GM18505 (cell line): ENCODE data around the gene CSRP2.

Source experiments
- ATAC-seq: cut with Tn5 transposase; IDR thresholded peaks from one replicate; pipeline ENCODE4 v1.9.1; 2021; ENCODE audit not compliant: unreplicated experiment
- POLR2A ChIP-seq: IDR thresholded peaks from 4 replicates; pipeline ENCODE4 v1.6.1; 2011; ENCODE audit warnings: borderline replicate concordance; ENCODE audit not compliant: insufficient read depth, insufficient read length; ENCODE audit errors: extremely low read depth

Gene CSRP2

DNA sequence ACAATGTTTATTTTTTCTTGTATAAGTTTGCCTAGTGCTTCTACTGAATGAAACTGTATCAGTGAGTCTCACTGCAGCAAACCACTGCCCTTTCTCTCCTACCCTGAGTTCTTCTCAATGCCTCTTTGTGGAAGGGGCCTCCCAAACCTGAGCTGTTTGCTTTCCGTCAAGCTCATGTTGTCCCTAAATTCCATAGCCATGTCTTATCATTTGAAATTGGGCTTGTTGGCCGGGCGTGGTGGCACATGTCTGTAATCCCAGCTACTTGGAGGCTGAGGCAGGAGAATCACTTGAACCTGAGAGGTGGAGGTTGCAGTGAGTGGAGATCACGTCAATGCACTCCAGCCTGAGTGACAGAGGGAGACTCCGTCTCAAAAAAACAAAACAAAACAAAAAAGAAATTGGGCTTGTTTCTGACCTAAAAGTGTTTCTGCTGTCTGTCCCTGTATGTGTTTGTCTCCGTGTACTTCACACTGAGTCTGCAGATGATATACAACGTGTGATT is 1.8 kb upstream of the CSRP2 start:
- TF ChIP-seq POLR2A: no peak
- no peak for ATAC-seq

- no peak for TF ChIP-seq POLR2A
- ATAC-seq: no peak
Measured at GRCh38 chr12:76879710-76880518, 1.1 kb upstream of the CSRP2 start.

DNA sequence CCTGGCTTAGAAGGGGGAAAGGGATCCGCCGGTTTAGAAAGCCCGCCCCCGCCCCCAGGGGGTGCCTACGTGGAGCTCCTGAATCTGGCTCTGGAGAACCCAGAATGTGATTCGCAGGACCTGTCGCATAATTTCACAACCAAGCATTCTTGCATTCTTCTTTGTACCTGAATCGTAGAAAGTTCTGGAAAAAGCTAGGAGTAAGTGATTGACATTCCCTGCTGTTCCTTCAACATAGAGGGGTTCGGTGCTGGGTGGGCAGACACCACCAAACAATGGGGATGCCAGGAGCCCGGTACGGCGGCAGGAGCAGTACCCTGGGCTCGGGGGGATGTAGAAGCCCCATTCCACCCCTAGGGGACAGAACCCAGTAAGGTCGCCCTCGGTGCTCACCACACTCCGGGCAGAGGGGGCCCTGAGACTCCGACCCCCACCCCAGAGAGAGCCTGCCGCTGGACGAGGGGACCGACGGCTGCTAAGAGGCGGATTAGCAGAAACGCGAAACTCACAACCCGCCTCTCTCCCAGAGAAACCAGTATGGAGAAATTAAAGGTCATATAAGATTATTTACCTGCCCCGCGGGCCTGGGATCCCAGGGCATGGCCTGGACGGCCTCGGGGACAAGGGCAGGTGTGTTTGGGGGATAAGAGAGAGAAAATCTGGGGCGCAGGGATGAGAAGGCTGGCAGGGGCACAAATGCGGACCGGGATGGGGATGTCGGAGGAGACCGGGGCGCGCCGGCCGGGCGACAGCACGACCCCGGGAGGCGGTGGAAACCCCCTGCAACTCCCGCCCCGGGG is 520 bp downstream of the CSRP2 start:
- no peak for TF ChIP-seq POLR2A
- peak; percentile 35 for ATAC-seq

DNA sequence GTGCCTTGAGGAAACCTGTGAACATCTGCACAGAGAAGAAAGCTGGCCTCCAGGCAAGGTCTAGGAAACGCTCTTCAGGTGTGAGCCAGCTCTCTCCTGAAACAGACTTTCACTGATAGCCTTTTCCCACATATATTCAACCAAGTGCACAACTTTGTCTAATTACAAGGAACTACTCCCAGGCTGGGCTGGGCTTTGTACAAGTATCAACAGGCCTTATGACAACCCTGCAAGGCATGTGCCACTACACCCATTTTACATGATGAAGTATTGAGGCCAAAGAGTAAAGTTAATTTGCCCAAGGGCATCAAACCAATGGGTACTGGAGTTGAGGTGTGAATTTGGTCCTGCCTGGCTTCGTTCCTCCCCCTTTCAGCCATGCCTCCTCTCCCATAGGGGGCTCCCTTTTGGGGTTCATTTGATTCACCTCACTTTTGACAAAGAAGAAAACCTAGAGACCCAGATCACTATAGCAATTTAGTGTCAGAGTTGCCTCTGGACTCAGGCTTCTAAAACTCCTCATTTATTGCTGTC is 2.1 kb downstream of the CSRP2 start:
- no peak for TF ChIP-seq POLR2A
- no peak for ATAC-seq

- no peak for ATAC-seq
- TF ChIP-seq POLR2A: no peak
Measured at GRCh38 chr12:76874491-76875190, 4.2 kb downstream of the CSRP2 start.

DNA sequence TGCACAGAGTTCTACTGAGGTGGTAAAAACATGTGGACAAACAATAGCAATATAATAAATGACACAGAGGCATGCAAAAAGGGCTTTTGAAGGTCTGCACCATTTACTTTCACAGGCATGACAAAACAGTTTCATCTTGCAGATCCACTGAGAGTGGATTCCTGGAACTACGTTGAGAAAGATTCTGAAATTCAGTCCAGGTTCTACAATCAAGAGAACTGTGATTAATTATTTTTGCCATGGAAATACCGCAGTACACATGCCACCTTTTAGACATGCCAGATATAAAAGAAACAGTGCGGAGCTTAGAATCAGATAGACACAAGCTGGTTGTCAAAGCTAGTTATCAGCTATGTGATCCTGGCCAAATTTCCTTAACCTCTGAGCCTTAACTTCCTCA is 4.8 kb downstream of the CSRP2 start:
- TF ChIP-seq POLR2A: no peak
- ATAC-seq: no peak

- ATAC-seq: no peak
- TF ChIP-seq POLR2A: no peak
Measured at GRCh38 chr12:76872415-76872814, 6.4 kb downstream of the CSRP2 start.

DNA sequence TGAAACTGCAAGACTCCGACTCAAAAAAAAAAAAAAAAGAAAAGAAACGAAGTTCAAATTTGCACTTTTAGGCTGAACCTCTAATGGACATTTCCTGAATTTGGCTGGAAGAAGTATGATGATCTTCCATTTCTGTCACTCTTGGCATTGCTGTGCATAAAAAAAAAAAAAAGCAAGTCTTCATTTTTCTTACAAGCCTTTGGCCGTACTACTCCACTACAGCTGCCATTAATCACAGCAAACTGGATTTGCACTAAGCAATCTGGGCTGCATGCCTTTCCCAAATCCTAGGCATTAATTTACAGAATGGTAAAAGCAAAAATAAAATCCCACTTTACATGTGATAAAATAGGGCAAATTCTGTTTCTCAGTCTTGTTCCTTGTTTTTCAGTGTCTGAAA is 7.1 kb downstream of the CSRP2 start:
- TF ChIP-seq POLR2A: no peak
- no peak for ATAC-seq

DNA sequence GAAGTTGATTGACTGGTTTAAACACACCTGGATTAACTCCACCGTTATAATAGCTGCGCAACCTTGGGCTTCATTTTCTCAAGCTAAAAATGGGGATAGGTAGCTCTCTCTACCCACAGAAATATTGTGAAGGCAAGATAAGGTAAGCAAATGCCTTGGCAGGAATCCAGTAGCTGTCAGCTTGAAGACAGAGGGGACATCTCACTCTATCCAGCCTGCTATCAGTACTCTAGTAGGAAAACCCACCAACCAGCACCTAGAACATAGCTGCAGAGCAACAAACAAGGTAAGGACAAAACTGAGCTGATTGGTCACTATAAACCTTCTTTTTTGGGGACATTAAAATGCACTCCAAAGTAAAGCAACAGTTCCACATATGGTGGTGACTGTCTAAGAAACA is 7.7 kb downstream of the CSRP2 start:
- no peak for TF ChIP-seq POLR2A
- no peak for ATAC-seq

DNA sequence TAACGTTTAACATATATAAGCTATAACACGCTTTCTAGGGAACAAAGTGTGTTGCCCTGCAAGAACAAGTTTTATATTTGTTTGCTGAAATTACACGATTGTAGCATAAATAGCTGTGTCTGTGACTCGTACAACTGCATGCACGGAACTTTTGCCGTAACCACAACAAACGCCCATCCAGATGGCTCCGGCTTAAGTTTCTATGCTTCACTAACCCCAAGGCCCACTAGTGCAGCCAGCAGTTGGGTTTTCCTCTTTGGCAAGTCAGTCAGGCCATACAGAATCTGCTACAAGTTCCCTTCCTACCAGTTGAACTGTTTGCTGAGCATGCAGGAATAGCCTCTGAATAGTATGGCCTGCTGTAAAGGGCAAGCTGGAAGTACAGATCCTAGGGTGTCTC is 12.1 kb downstream of the CSRP2 start:
- no peak for ATAC-seq
- no peak for TF ChIP-seq POLR2A

DNA sequence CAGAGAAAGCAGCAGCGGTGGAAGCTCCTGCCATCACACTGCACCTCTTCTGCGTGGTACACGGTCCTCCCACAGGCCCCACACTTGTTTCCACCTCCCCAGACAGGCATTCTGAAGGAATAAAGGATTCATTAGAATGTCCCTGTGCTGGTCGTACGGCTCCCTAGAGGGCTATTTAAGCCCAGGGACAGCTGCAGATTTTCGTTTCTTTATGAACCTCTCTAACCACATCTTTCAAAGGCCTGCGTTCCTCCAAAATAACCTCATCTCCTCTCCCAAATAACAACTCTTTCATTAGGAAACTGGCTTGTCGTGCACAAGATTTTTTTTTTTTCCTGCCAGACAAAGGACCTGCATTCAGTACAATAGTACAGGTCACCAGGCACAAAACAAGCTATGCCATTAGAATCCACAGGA is 12.7 kb downstream of the CSRP2 start:
- no peak for ATAC-seq
- TF ChIP-seq POLR2A: no peak

- peak; percentile 76 for ATAC-seq
- TF ChIP-seq POLR2A: no peak
Measured at GRCh38 chr12:76864791-76865400, 13.9 kb downstream of the CSRP2 start.

DNA sequence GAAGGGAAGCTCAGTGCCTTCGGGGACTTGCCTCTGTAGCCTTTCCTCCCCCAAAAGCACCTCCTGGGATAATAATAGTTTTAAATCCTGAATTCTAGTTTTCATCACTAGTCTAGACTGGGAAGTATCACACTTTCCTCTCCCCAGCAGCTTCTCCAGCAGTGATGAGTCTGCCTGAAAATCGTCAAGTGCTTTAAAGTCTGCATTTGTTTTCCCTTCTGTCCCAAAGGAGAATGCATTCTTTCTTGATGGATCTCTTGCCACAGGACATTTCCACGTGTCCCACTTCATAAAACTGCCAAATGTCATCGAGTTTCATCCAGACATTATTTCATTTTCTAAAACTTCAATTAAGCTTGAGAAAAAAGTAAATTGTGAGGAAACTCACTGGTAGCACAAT is 15.0 kb downstream of the CSRP2 start:
- ATAC-seq: no peak
- no peak for TF ChIP-seq POLR2A
